Thoracic aorta (tissue), 2 donors: ENCODE data around the gene ANKRD27. TPM values are rescaled to one million over a fixed set of nuclear protein-coding genes. Genes with fewer than 3 reads are reported as not detected.

Experiments
- ATAC-seq: fragments of 150-250 bp; one replicate; pipeline ENCODE4 v1.8.0; 2017; ENCODE audit warnings: low read depth; ENCODE audit not compliant: insufficient number of reproducible peaks, low FRiP score
- DNase-seq: peaks from one replicate; pipeline ENCODE4 v3.0.0-alpha.2; 2020; ENCODE audit warnings: low spot score
- H3K27ac ChIP-seq, 2 donors: fragments of 200-600 bp; sonication (generic); 1 replicate in 1 of 2; 2 replicates in 1 of 2; pipeline ENCODE4 v1.5.1; 2016; ENCODE audit warnings: mild to moderate bottlenecking in 2 of 2, moderate library complexity in 2 of 2
- H3K27me3 ChIP-seq: fragments of 200-600 bp; sonication (generic); replicated peaks from 2 replicates; pipeline ENCODE4 v1.6.0; 2016; ENCODE audit warnings: mild to moderate bottlenecking; ENCODE audit not compliant: insufficient read depth
- H3K36me3 ChIP-seq: fragments of 200-600 bp; sonication (generic); one replicate; pipeline ENCODE4 v1.5.1; 2016
- H3K4me1 ChIP-seq, 2 donors: fragments of 200-600 bp; sonication (generic); 1 replicate in 1 of 2; 2 replicates in 1 of 2; pipeline versions ENCODE4 v1.5.1 to v1.6.0; 2016; ENCODE audit warnings: low read depth in 2 of 2, mild to moderate bottlenecking in 1 of 2; ENCODE audit not compliant: control insufficient read depth in 1 of 2
- H3K4me3 ChIP-seq: fragments of 200-600 bp; sonication (generic); 2 replicates; pipeline ENCODE4 v1.5.1; 2016; ENCODE audit warnings: mild to moderate bottlenecking
- H3K9me3 ChIP-seq: fragments of 200-600 bp; sonication (generic); 2 replicates; pipeline ENCODE4 v1.5.1; 2016
- CTCF ChIP-seq: fragments of 200-600 bp; sonication (generic); IDR thresholded peaks from one replicate; pipeline ENCODE4 v1.5.1; 2019; ENCODE audit warnings: antibody characterized with exemption
- total RNA-seq, 2 donors: library from RNA; depleted of rRNA; stranded (reverse); fragments of >200 nt; gene quantifications; one replicate each; pipeline versions ENCODE4 v1.1.0 to v1.2.3, GENCODE V29; 2016

ANKRD27 gene
- total RNA-seq, 2 donors from 2014 or later = 26.8 to 33.8 TPM

- H3K36me3 ChIP-seq = no peaks in the 10 kb centered on the region
- H3K27me3 ChIP-seq = no peaks in the 10 kb centered on the region
- TF ChIP-seq CTCF = no peak
- peaks cover 9 to 18% of the 10 kb centered on the region in 2 donors for H3K4me1 ChIP-seq
- DNase-seq (no peak), ATAC-seq (no peak)
- H3K4me3 ChIP-seq = no peak overlapping the region
- no peak overlapping the region for H3K27ac ChIP-seq
- no peaks in the 10 kb centered on the region for H3K9me3 ChIP-seq
These were observed 5.7 kb downstream of the ANKRD27 start for GRCh38 chr19:32669310-32669709.

GRCh38 chr19:32666084-32666483 lies 8.9 kb downstream of the ANKRD27 start:
- Histone ChIP-seq H3K36me3 (no peaks in the 10 kb centered on the region), H3K9me3 (no peaks in the 10 kb centered on the region), H3K27ac (no peak overlapping the region), H3K4me1 (no peaks in the 10 kb centered on the region), H3K27me3 (no peaks in the 10 kb centered on the region), H3K4me3 (no peak overlapping the region)
- no peak for ATAC-seq
- no peak for DNase-seq
- TF ChIP-seq CTCF = no peak

- ATAC-seq = no peak
- no peak for TF ChIP-seq CTCF
- DNase-seq = no peak
- Histone ChIP-seq H3K36me3 (peaks cover 9% of the 10 kb centered on the region), H3K27ac (no peak overlapping the region), H3K4me3 (no peak overlapping the region), H3K4me1 (peaks cover 0 to 4% of the 10 kb centered on the region in 2 donors), H3K9me3 (no peaks in the 10 kb centered on the region), H3K27me3 (no peaks in the 10 kb centered on the region)
These were observed 12.8 kb downstream of the ANKRD27 start for GRCh38 chr19:32662186-32662585.

- ATAC-seq (no peak), DNase-seq (no peak)
- peaks cover 9% of the 10 kb centered on the region for H3K36me3 ChIP-seq
- no peak overlapping the region for H3K27ac ChIP-seq
- H3K4me1 ChIP-seq = peaks cover 0 to 4% of the 10 kb centered on the region in 2 donors
- no peaks in the 10 kb centered on the region for H3K9me3 ChIP-seq
- TF ChIP-seq CTCF = no peak
- H3K27me3 ChIP-seq = no peaks in the 10 kb centered on the region
- no peak overlapping the region for H3K4me3 ChIP-seq
These were observed 13.7 kb downstream of the ANKRD27 start for GRCh38 chr19:32661318-32661717.

GRCh38 chr19:32658527-32658926 lies 16.5 kb downstream of the ANKRD27 start:
- no peaks in the 10 kb centered on the region for H3K9me3 ChIP-seq
- no peak for TF ChIP-seq CTCF
- H3K27me3 ChIP-seq = no peaks in the 10 kb centered on the region
- peaks cover 0 to 4% of the 10 kb centered on the region in 2 donors for H3K4me1 ChIP-seq
- no peak for ATAC-seq
- no peak overlapping the region for H3K4me3 ChIP-seq
- peaks cover 9% of the 10 kb centered on the region for H3K36me3 ChIP-seq
- no peak for DNase-seq
- no peak overlapping the region for H3K27ac ChIP-seq
